Measurements from ENCODE around the gene ADAMTS18. TPM values are rescaled to one million over a fixed set of nuclear protein-coding genes. Genes with fewer than 3 reads are reported as not detected.

The ADAMTS18 gene
- total and polyA plus RNA-seq, 9 donors, result 0.05 to 2.3 (median 0.79) TPM; not detected in 1

DNA sequence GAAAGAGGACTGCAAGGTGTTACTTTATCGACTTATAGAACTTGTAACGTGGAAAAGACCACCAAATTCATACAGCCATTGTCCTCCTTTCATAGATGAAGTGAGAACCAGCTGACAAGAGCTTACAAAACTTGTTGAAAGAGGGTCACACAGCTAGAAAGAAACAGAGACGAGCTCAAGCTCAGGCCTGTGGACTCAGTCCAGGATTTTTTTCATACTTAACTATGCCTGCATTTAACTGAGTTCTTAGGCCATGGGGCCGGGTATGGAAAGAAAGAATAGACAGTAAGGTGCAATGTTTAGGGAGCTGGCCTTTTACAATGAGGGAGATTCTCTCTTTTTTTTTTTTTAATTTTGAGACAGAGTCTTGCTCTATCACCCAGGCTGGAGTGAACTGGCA, 106.1 kb downstream of the ADAMTS18 start:
- Histone ChIP-seq H3K27me3 (no peaks in the 10 kb centered on the region), H3K27ac (no peak overlapping the region), H3K4me3 (no peak overlapping the region), H3K9me3 (no peaks in the 10 kb centered on the region), H3K4me1 (ENCODE audit: insufficient read depth) (peaks cover 2% of the 10 kb centered on the region), H3K36me3 (no peaks in the 10 kb centered on the region)
- TF ChIP-seq POLR2A (IDR thresholded peaks at IDR 0.05), result no peak
- TF ChIP-seq EP300 (IDR thresholded peaks at IDR 0.05), result no peak
- TF ChIP-seq, protein P1, sequence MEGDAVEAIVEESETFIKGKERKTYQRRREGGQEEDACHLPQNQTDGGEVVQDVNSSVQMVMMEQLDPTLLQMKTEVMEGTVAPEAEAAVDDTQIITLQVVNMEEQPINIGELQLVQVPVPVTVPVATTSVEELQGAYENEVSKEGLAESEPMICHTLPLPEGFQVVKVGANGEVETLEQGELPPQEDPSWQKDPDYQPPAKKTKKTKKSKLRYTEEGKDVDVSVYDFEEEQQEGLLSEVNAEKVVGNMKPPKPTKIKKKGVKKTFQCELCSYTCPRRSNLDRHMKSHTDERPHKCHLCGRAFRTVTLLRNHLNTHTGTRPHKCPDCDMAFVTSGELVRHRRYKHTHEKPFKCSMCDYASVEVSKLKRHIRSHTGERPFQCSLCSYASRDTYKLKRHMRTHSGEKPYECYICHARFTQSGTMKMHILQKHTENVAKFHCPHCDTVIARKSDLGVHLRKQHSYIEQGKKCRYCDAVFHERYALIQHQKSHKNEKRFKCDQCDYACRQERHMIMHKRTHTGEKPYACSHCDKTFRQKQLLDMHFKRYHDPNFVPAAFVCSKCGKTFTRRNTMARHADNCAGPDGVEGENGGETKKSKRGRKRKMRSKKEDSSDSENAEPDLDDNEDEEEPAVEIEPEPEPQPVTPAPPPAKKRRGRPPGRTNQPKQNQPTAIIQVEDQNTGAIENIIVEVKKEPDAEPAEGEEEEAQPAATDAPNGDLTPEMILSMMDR (IDR thresholded peaks at IDR 0.05), result no peak
- intact Hi-C loops (cut with DNase I), result no loop called here
- DNase-seq, result no peak
- 77 to 80% (median 78%) methylated on average over 4 of the region's 4 CpGs for WGBS, 3 donors

DNA sequence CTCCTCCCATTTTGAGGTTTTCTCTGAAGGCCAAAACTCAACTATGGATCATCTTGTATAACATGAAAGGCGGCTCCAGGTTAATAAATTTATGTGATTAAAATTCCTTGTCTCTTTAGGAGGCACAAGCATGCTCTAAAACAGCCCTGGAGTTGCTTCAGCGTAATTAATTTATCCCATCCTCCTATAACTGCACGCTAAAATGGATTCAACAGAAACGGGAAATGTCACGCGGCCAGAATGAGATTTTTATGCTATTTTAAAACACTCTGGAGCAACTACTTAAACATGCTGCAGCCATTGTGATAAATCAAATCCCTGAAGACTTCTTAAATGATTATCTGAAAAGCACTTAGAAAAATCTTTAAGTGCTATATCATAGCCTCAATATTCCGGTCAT, 106.6 kb downstream of the ADAMTS18 start:
- Histone ChIP-seq H3K4me1 (ENCODE audit: insufficient read depth) (peaks cover 2% of the 10 kb centered on the region), H3K27me3 (no peaks in the 10 kb centered on the region), H3K4me3 (no peak overlapping the region), H3K9me3 (no peaks in the 10 kb centered on the region), H3K27ac (no peak overlapping the region), H3K36me3 (no peaks in the 10 kb centered on the region)
- intact Hi-C loops (cut with DNase I), result no loop called here
- DNase-seq, result no peak
- TF ChIP-seq POLR2A (IDR thresholded peaks at IDR 0.05) (no peak), EP300 (IDR thresholded peaks at IDR 0.05) (no peak)
- TF ChIP-seq, protein P1 (IDR thresholded peaks at IDR 0.05), result no peak
- 82 to 89% (median 89%) methylated on average over 7 of the region's 7 CpGs for WGBS, 3 donors

DNA sequence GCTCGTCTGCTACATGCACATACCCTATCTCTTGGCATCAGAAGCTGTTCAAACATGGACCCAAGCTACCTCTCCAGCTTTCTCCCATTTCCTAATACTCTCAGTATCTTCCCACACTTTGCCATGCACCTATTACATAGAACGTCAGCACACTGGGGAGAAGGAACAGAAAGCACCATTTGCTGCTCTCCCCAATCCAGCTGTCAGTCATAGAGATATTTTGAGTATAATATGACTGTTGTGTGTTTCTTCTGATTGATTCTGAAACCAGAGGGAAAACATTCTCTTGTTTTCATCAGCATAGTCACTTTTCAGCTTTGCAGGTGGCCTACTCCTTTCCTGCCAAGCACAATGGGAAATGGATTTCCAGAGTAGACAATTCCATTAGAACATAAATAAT, 107.1 kb downstream of the ADAMTS18 start:
- intact Hi-C loops (cut with DNase I), result no loop called here
- H3K36me3 ChIP-seq, result no peaks in the 10 kb centered on the region
- WGBS, 3 donors, result 94 to 97% (median 96%) methylated on average over 2 of the region's 2 CpGs
- H3K27ac ChIP-seq, result no peak overlapping the region
- no peaks in the 10 kb centered on the region for H3K27me3 ChIP-seq
- H3K4me3 ChIP-seq, result no peak overlapping the region
- H3K9me3 ChIP-seq, result no peaks in the 10 kb centered on the region
- no peak for DNase-seq
- peaks cover 2% of the 10 kb centered on the region for H3K4me1 ChIP-seq (ENCODE audit: insufficient read depth)
- TF ChIP-seq, protein P1 (IDR thresholded peaks at IDR 0.05), result no peak

DNA sequence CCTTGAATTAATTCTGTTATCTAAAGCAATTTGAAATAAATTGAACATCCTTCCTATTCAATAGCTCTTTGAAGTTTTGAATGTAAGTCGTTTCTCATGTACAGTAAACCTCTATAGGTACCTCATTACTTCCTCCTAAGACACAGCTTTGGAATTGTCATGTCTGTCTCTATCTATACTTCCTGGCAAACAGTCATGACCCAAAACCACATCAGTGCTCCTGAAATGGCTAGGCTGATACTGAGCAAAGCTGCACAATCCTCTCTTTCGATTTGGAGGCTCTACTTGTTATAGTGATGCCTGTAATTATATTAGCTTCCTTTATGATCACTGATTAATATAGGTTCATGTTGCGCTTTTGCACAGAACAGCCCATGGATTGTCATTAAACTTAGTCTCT, 110.1 kb downstream of the ADAMTS18 start:
- Histone ChIP-seq H3K27ac (no peak overlapping the region), H3K4me1 (ENCODE audit: insufficient read depth) (peaks cover 2% of the 10 kb centered on the region), H3K4me3 (no peak overlapping the region), H3K27me3 (no peaks in the 10 kb centered on the region), H3K9me3 (no peaks in the 10 kb centered on the region), H3K36me3 (no peaks in the 10 kb centered on the region)
- DNase-seq, result no peak
- no peak for TF ChIP-seq POLR2A (IDR thresholded peaks at IDR 0.05)
- intact Hi-C loops (cut with DNase I), result no loop called here
- WGBS, 3 donors, result 55 to 81% (median 77%) methylated on average over 3 of the region's 3 CpGs

DNA sequence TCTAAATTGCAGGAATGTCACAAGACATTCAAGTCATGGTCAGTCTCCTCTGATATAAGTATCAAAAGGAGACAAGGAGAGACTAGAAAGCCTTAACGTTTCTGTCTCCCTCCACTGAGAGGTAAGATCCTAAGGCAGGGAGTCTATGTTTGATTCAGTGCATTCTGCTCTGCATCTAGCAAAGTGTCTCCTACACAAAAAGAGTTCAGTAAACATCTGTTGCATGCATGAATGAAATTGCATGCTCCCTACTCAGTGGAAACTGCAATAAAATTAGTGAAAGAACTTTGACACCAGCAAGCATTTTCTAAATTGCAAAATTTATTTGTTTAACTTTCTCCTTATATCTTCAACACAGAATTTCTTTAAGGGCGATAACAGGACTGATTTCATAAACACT, 111.1 kb downstream of the ADAMTS18 start:
- no peaks in the 10 kb centered on the region for H3K27me3 ChIP-seq
- 0 to 29% (median 27%) methylated on average over 2 of the region's 2 CpGs for WGBS, 3 donors
- no peak for DNase-seq
- intact Hi-C loops (cut with DNase I), result no loop called here
- peaks cover 2% of the 10 kb centered on the region for H3K4me1 ChIP-seq (ENCODE audit: insufficient read depth)
- no peak overlapping the region for H3K4me3 ChIP-seq
- no peaks in the 10 kb centered on the region for H3K9me3 ChIP-seq
- TF ChIP-seq EP300 (IDR thresholded peaks at IDR 0.05) (no peak), POLR2A (IDR thresholded peaks at IDR 0.05) (no peak)
- TF ChIP-seq, protein P1 (IDR thresholded peaks at IDR 0.05), result no peak
- no peak overlapping the region for H3K27ac ChIP-seq
- H3K36me3 ChIP-seq, result no peaks in the 10 kb centered on the region
